H9 (cell line): Measurements from ENCODE around the gene PGM2L1. TPM values are rescaled to one million over a fixed set of nuclear protein-coding genes. Genes with fewer than 3 reads are reported as not detected.

Experiments used
- DNase-seq: peaks from one replicate; pipeline ENCODE4 v3.0.0-alpha.2; 2017
- H2AFZ ChIP-seq: one replicate; pipeline ENCODE4 v1.6.1; 2013; ENCODE audit warnings: mild to moderate bottlenecking, low read length, control low read depth, moderate library complexity
- H2AK5ac ChIP-seq: 2 replicates; pipeline ENCODE4 v1.6.1; 2013; ENCODE audit warnings: low read length, control low read depth, mixed read lengths; ENCODE audit not compliant: insufficient read length
- H2BK120ac ChIP-seq: one replicate; pipeline ENCODE4 v1.6.1; 2013; ENCODE audit warnings: low read depth, mild to moderate bottlenecking, low read length, control low read depth, inconsistent platforms; ENCODE audit not compliant: poor library complexity, severe bottlenecking
- H2BK12ac ChIP-seq: 2 replicates; pipeline ENCODE4 v1.6.1; 2013; ENCODE audit warnings: low read length, control low read depth, mixed read lengths, low read depth; ENCODE audit not compliant: insufficient read length
- H2BK15ac ChIP-seq: 2 replicates; pipeline ENCODE4 v1.6.1; 2013; ENCODE audit warnings: low read depth, low read length, control low read depth
- H2BK20ac ChIP-seq: one replicate; pipeline ENCODE4 v1.6.1; 2013; ENCODE audit warnings: low read depth, mild to moderate bottlenecking, low read length, control low read depth, inconsistent platforms; ENCODE audit not compliant: poor library complexity, severe bottlenecking
- H2BK5ac ChIP-seq: 2 replicates; pipeline ENCODE4 v1.6.1; 2013; ENCODE audit warnings: low read length, control low read depth, mixed read lengths; ENCODE audit not compliant: insufficient read length
- H3K14ac ChIP-seq: 2 replicates; pipeline ENCODE4 v1.6.1; 2013; ENCODE audit warnings: low read length, control low read depth; ENCODE audit not compliant: insufficient read depth
- H3K18ac ChIP-seq: 2 replicates; pipeline ENCODE4 v1.6.1; 2013; ENCODE audit warnings: low read depth, mild to moderate bottlenecking, mixed read lengths, low read length, control low read depth; ENCODE audit not compliant: insufficient read length
- H3K23ac ChIP-seq: 2 replicates; pipeline ENCODE4 v1.6.1; 2013; ENCODE audit warnings: low read length, control low read depth, mixed read lengths, low read depth; ENCODE audit not compliant: insufficient read length
- H3K23me2 ChIP-seq: 2 replicates; pipeline ENCODE4 v1.6.1; 2013; ENCODE audit warnings: low read depth, mild to moderate bottlenecking, mixed read lengths, low read length, control low read depth; ENCODE audit not compliant: insufficient read length, poor library complexity, severe bottlenecking
- H3K27ac ChIP-seq: 2 replicates; pipeline ENCODE4 v1.5.1; 2013; ENCODE audit warnings: low read length, control low read depth, mixed read lengths, low read depth; ENCODE audit not compliant: insufficient read length
- H3K27me3 ChIP-seq: 2 replicates; pipeline ENCODE4 v1.6.1; 2013; ENCODE audit warnings: low read length, control low read depth, inconsistent platforms; ENCODE audit not compliant: insufficient read depth
- H3K4ac ChIP-seq: 2 replicates; pipeline ENCODE4 v1.6.1; 2013; ENCODE audit warnings: low read depth, mild to moderate bottlenecking, control low read depth, inconsistent platforms, low read length, moderate library complexity
- H3K4me1 ChIP-seq: 2 replicates; pipeline ENCODE4 v1.6.1; 2013; ENCODE audit warnings: low read length, control low read depth, inconsistent platforms; ENCODE audit not compliant: insufficient read depth
- H3K4me2 ChIP-seq: 2 replicates; pipeline ENCODE4 v1.6.1; 2013; ENCODE audit warnings: low read length, control low read depth, mixed read lengths; ENCODE audit not compliant: insufficient read length, insufficient read depth
- H3K56ac ChIP-seq: 2 replicates; pipeline ENCODE4 v1.6.1; 2013; ENCODE audit warnings: low read depth, mild to moderate bottlenecking, mixed read lengths, low read length, control low read depth; ENCODE audit not compliant: insufficient read length
- H3K79me1 ChIP-seq: 2 replicates; pipeline ENCODE4 v1.6.1; 2013; ENCODE audit warnings: low read depth, mild to moderate bottlenecking, moderate library complexity, low read length, control low read depth, inconsistent platforms; ENCODE audit not compliant: insufficient read depth, poor library complexity, severe bottlenecking
- H3K79me2 ChIP-seq: 2 replicates; pipeline ENCODE4 v1.6.1; 2013; ENCODE audit warnings: low read length, control low read depth, inconsistent platforms; ENCODE audit not compliant: insufficient read depth
- H3K9ac ChIP-seq: 2 replicates; pipeline ENCODE4 v1.6.1; 2013; ENCODE audit warnings: low read length, control low read depth, mixed read lengths; ENCODE audit not compliant: insufficient read length; ENCODE audit errors: extremely low read depth
- H3K9me3 ChIP-seq: one replicate; pipeline ENCODE4 v1.6.1; 2013; ENCODE audit warnings: low read depth, low read length, inconsistent platforms; ENCODE audit not compliant: control insufficient read depth
- H3T11ph ChIP-seq: one replicate; pipeline ENCODE4 v1.6.1; 2013; ENCODE audit warnings: mild to moderate bottlenecking, low read length, control low read depth, inconsistent platforms
- H4K20me1 ChIP-seq: one replicate; pipeline ENCODE4 v1.6.1; 2013; ENCODE audit not compliant: control insufficient read depth, insufficient read length, insufficient read depth
- H4K5ac ChIP-seq: 2 replicates; pipeline ENCODE4 v1.6.1; 2013; ENCODE audit warnings: low read depth, mild to moderate bottlenecking, mixed read lengths, low read length, control low read depth; ENCODE audit not compliant: insufficient read length
- H4K8ac ChIP-seq: replicated peaks from 2 replicates; pipeline ENCODE4 v1.6.1; 2013; ENCODE audit warnings: low read length, control low read depth, mixed read lengths, low read depth; ENCODE audit not compliant: insufficient read length
- H4K91ac ChIP-seq: 2 replicates; pipeline ENCODE4 v1.6.1; 2013; ENCODE audit warnings: low read depth, mild to moderate bottlenecking, moderate library complexity, mixed read lengths, low read length, control low read depth; ENCODE audit not compliant: insufficient read length
- H3K27ac Mint-ChIP-seq, 3 experiments: 2 replicates in 2 of 3; 3 replicates in 1 of 3; pipeline ENCODE4 v1.8.0; 2020 to 2021; ENCODE audit warnings: mixed read lengths in 3 of 3, mild to moderate bottlenecking in 1 of 3, moderate library complexity in 1 of 3
- H3K27me3 Mint-ChIP-seq: 2 replicates; pipeline ENCODE4 v1.8.0; 2021; ENCODE audit warnings: low read depth, mild to moderate bottlenecking, moderate library complexity, mixed read lengths
- H3K36me3 Mint-ChIP-seq, 3 experiments: 2 replicates in 2 of 3; 3 replicates in 1 of 3; pipeline ENCODE4 v1.8.0; 2020 to 2021; ENCODE audit warnings: low read depth in 3 of 3, mixed read lengths in 3 of 3; ENCODE audit not compliant: insufficient read depth in 1 of 3
- H3K4me1 Mint-ChIP-seq, 2 experiments: 2 replicates each; pipeline ENCODE4 v1.8.0; 2020; ENCODE audit warnings: mixed read lengths in 2 of 2
- H3K4me3 Mint-ChIP-seq, 2 experiments: 2 replicates in 1 of 2; 3 replicates in 1 of 2; pipeline ENCODE4 v1.8.0; 2020 to 2021; ENCODE audit warnings: mild to moderate bottlenecking in 2 of 2, mixed read lengths in 2 of 2, moderate library complexity in 1 of 2
- H3K9me3 Mint-ChIP-seq, 2 experiments: 2 replicates in 1 of 2; 3 replicates in 1 of 2; pipeline ENCODE4 v1.8.0; 2020; ENCODE audit warnings: mild to moderate bottlenecking in 2 of 2, mixed read lengths in 2 of 2, moderate library complexity in 1 of 2
- WGBS: extraction: QIAGEN DNeasy Blood & Tissue Kit; methylation state at CpG from one replicate; pipeline ENCODE4 v1.1.7; 2013; ENCODE audit warnings: missing lambda C conversion rate, low lambda C conversion rate, mixed read lengths; ENCODE audit not compliant: insufficient read length; ENCODE audit errors: extremely low coverage; 5-methylcytosine and 5-hydroxymethylcytosine counted together
- total RNA-seq: library from RNA; stranded (reverse); gene quantifications from 2 replicates; pipeline ENCODE4 v1.2.1, GENCODE V29; 2021
- TF ChIP-seq, protein P1 (sequence below): fragments of 200-600 bp; sonication (generic); conservative IDR thresholded peaks from 3 replicates; pipeline ENCODE4 v1.8.0; 2021; ENCODE audit warnings: antibody characterized with exemption, mild to moderate bottlenecking

Gene PGM2L1
- total RNA-seq, 1 experiment from 2014 or later: 16.9 TPM

DNA sequence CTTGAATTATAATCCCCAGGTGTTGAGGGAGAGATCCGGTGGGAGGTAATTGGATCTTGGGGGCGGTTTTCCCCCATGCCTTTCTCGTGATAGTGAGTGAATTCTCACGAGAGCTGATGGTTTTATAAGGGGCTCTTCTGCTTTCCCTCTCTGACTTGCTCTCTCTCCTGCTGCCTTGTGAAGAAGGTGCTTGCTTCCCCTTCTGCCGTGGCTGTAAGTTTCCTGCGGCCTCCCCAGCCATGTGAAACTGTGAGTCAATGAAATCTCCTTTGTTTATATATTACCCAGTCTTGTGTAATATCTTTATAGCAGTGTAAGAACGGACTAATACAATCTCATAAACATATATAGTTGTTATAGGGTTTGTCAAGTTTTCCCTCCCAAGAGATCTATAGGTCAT is 36.3 kb upstream of the PGM2L1 start:
- H3K27ac Mint-ChIP-seq: no peak overlapping the region; a peak in 1 of 7 replicates

More for the DNA sequence above, 36.3 kb upstream of the PGM2L1 start:
- TF ChIP-seq, protein P1, sequence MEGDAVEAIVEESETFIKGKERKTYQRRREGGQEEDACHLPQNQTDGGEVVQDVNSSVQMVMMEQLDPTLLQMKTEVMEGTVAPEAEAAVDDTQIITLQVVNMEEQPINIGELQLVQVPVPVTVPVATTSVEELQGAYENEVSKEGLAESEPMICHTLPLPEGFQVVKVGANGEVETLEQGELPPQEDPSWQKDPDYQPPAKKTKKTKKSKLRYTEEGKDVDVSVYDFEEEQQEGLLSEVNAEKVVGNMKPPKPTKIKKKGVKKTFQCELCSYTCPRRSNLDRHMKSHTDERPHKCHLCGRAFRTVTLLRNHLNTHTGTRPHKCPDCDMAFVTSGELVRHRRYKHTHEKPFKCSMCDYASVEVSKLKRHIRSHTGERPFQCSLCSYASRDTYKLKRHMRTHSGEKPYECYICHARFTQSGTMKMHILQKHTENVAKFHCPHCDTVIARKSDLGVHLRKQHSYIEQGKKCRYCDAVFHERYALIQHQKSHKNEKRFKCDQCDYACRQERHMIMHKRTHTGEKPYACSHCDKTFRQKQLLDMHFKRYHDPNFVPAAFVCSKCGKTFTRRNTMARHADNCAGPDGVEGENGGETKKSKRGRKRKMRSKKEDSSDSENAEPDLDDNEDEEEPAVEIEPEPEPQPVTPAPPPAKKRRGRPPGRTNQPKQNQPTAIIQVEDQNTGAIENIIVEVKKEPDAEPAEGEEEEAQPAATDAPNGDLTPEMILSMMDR: no peak
- Histone ChIP-seq H3K18ac (no peak overlapping the region), H2BK12ac (no peak overlapping the region), H3K27me3 (no peaks in the 10 kb centered on the region), H3K79me2 (no peaks in the 10 kb centered on the region), H3K23ac (no peak overlapping the region), H2BK20ac (no peak overlapping the region), H3K56ac (no peak overlapping the region), H2AFZ (no peak overlapping the region), H4K20me1 (no peaks in the 10 kb centered on the region), H2BK120ac (no peak overlapping the region), H2BK15ac (no peak overlapping the region), H4K8ac (no peak overlapping the region), H3K23me2 (no peaks in the 10 kb centered on the region), H2AK5ac (no peak overlapping the region), H3T11ph (no peak overlapping the region), H3K14ac (no peak overlapping the region), H3K79me1 (no peaks in the 10 kb centered on the region), H3K9me3 (no peaks in the 10 kb centered on the region), H3K27ac (no peak overlapping the region), H4K5ac (no peak overlapping the region), H3K4me1 (no peaks in the 10 kb centered on the region), H3K9ac (no peak overlapping the region), H3K4ac (no peak overlapping the region), H4K91ac (no peak overlapping the region), H2BK5ac (no peak overlapping the region), H3K4me2 (no peak overlapping the region)
- no peak for DNase-seq
- Mint-ChIP-seq H3K4me1 (no peaks in the 10 kb centered on the region), H3K4me3 (no peak overlapping the region), H3K27me3 (peaks cover 2% of the 10 kb centered on the region; the same call in 1 of the 2 replicates), H3K9me3 (no peaks in the 10 kb centered on the region), H3K36me3 (no peaks in the 10 kb centered on the region)
- WGBS: no CpG with 5 or more reads among the region's 7 CpGs
